A673 (cell line): Measurements from ENCODE around the gene CDH10.

Source experiments
- CTCF ChIP-seq: fragments of 300-800, 200-600 bp; sonication (generic); conservative IDR thresholded peaks from 2 replicates; pipeline ENCODE4 v1.5.1; 2017; ENCODE audit warnings: low read depth, mild to moderate bottlenecking, antibody characterized with exemption, low read length, moderate library complexity, mixed read lengths
- EZH2 ChIP-seq: fragments of 200-600 bp; sonication (generic); IDR thresholded peaks from 2 replicates; pipeline ENCODE4 v1.6.1; 2017; ENCODE audit warnings: borderline replicate concordance, low read depth, mild to moderate bottlenecking, mixed read lengths, antibody characterized with exemption, low read length; ENCODE audit not compliant: poor library complexity, severe bottlenecking

DNA sequence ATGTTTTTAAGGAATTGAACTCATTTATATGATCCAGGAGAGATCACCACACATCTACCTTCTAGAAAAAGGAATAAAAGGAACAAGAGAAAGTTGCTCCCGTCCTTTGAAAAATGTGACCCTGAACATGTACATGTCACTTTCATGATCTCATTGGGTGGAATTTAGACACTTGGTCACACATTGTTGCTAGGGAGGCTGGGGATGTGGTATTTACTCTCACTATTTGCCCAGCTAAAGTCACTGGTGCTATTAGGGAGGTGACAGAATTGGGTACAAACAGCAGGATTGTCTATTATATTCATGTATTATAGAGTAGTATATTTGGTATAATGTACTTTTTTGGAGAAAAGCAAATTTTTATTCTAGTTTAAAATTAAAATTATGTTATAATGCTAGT lies 2.1 kb upstream of the CDH10 start:
- no peak for TF ChIP-seq CTCF
- TF ChIP-seq EZH2 = no peak
